GM23338 (cell line): Measurements from ENCODE around the gene TSPEAR. TPM values are rescaled to one million over a fixed set of nuclear protein-coding genes. Genes with fewer than 3 reads are reported as not detected.

Experiments
- ATAC-seq: fragments of 200-7000 bp; cut with Tn5 transposase; 3 replicates; pipeline ENCODE4 v1.9.1; 2020
- DNase-seq: peaks from one replicate; pipeline ENCODE4 v3.0.0-alpha.2; 2015; ENCODE audit warnings: low spot score
- H2AFZ ChIP-seq: fragments of 200-600 bp; sonication (generic); 2 replicates; pipeline ENCODE4 v1.8.0; 2016; ENCODE audit warnings: antibody characterized with exemption, mild to moderate bottlenecking, moderate library complexity
- H3F3A ChIP-seq: fragments of 200-600 bp; sonication (generic); replicated peaks from 2 replicates; pipeline ENCODE4 v1.8.0; 2017; ENCODE audit warnings: antibody characterized with exemption, mixed run types, low read depth
- H3K27ac ChIP-seq: fragments of 200-600 bp; sonication (generic); 2 replicates; pipeline ENCODE4 v1.6.1; 2016; ENCODE audit warnings: low read depth
- H3K27me3 ChIP-seq: fragments of 200-600 bp; sonication (generic); 2 replicates; pipeline ENCODE4 v1.8.0; 2016; ENCODE audit warnings: mild to moderate bottlenecking, mixed run types, moderate library complexity; ENCODE audit not compliant: insufficient read depth
- H3K36me3 ChIP-seq: fragments of 200-600 bp; sonication (generic); 2 replicates; pipeline ENCODE4 v1.8.0; 2016; ENCODE audit warnings: mild to moderate bottlenecking; ENCODE audit not compliant: insufficient read depth
- H3K4me1 ChIP-seq: fragments of 200-600 bp; sonication (generic); 2 replicates; pipeline ENCODE4 v1.8.0; 2016; ENCODE audit warnings: mild to moderate bottlenecking, moderate library complexity; ENCODE audit not compliant: insufficient read depth
- H3K4me2 ChIP-seq: fragments of 200-600 bp; sonication (generic); 2 replicates; pipeline ENCODE4 v1.7.1; 2017; ENCODE audit warnings: mixed run types
- H3K4me3 ChIP-seq: fragments of 200-600 bp; sonication (generic); 2 replicates; pipeline ENCODE4 v1.6.1; 2016; ENCODE audit warnings: mixed run types
- H3K79me2 ChIP-seq: fragments of 200-600 bp; sonication (generic); replicated peaks from 2 replicates; pipeline ENCODE4 v1.8.0; 2017; ENCODE audit warnings: mild to moderate bottlenecking; ENCODE audit not compliant: insufficient read depth
- H3K9me2 ChIP-seq: fragments of 200-600 bp; sonication (generic); 2 replicates; pipeline ENCODE4 v1.8.0; 2017; ENCODE audit not compliant: insufficient read depth
- H4K20me1 ChIP-seq: fragments of 200-600 bp; sonication (generic); replicated peaks from 2 replicates; pipeline ENCODE4 v1.8.0; 2017; ENCODE audit warnings: mild to moderate bottlenecking; ENCODE audit not compliant: insufficient read depth
- H3K27ac Mint-ChIP-seq: 2 replicates; pipeline ENCODE4 v1.8.0; 2020; ENCODE audit warnings: inconsistent platforms, mild to moderate bottlenecking, moderate library complexity, mixed read lengths
- H3K27me3 Mint-ChIP-seq: 3 replicates; pipeline ENCODE4 v1.8.0; 2022; ENCODE audit warnings: low read depth, mild to moderate bottlenecking, moderate library complexity, mixed read lengths, inconsistent platforms; ENCODE audit not compliant: insufficient read depth, poor library complexity
- H3K36me3 Mint-ChIP-seq: 3 replicates; pipeline ENCODE4 v1.8.0; 2021; ENCODE audit warnings: low read depth, mild to moderate bottlenecking, inconsistent platforms, moderate library complexity, mixed read lengths
- H3K4me1 Mint-ChIP-seq: 3 replicates; pipeline ENCODE4 v1.8.0; 2020; ENCODE audit warnings: mild to moderate bottlenecking, inconsistent platforms, mixed read lengths
- H3K4me3 Mint-ChIP-seq: 3 replicates; pipeline ENCODE4 v1.8.0; 2021; ENCODE audit warnings: moderate library complexity, mild to moderate bottlenecking, inconsistent platforms, mixed read lengths
- H3K9me3 Mint-ChIP-seq: 3 replicates; pipeline ENCODE4 v1.8.0; 2020; ENCODE audit warnings: moderate library complexity, mild to moderate bottlenecking, inconsistent platforms, mixed read lengths
- CREB1 ChIP-seq: fragments of 250-450 bp; sonication (Bioruptor Pico); IDR thresholded peaks from 2 replicates; pipeline ENCODE4 v1.5.0; 2020; ENCODE audit warnings: low read depth, mild to moderate bottlenecking, moderate library complexity
- EZH2phosphoT487 ChIP-seq: fragments of 200-600 bp; sonication (generic); IDR thresholded peaks from one replicate; pipeline ENCODE4 v1.8.1; 2018; ENCODE audit warnings: antibody characterized with exemption; ENCODE audit not compliant: unreplicated experiment
- NANOG ChIP-seq: IDR thresholded peaks from 2 replicates; pipeline ENCODE4 v1.6.1; 2016; ENCODE audit warnings: antibody characterized with exemption, borderline replicate concordance
- POLR2AphosphoS5 ChIP-seq: IDR thresholded peaks from 2 replicates; pipeline ENCODE4 v1.6.1; 2016; ENCODE audit warnings: antibody characterized with exemption, low read depth
- STAT1 ChIP-seq: IDR thresholded peaks from one replicate; pipeline ENCODE4 v1.6.1; 2016; ENCODE audit warnings: antibody characterized with exemption; ENCODE audit not compliant: unreplicated experiment
- ZNF114 ChIP-seq: fragments of 250-450 bp; sonication (Bioruptor Pico); IDR thresholded peaks from 2 replicates; pipeline ENCODE4 v1.5.0; 2020; ENCODE audit warnings: mild to moderate bottlenecking, moderate library complexity
- ZNF331 ChIP-seq: fragments of 250-450 bp; sonication (Bioruptor Pico); IDR thresholded peaks from 2 replicates; pipeline ENCODE4 v1.5.0; 2020; ENCODE audit warnings: low read depth, mild to moderate bottlenecking, moderate library complexity
- polyA plus RNA-seq: library from polyadenylated mRNA; unstranded; fragments of >200 nt; fragmentation: Nextera tagmentation; extraction: Ambion mirVana; gene quantifications from 2 replicates; pipeline ENCODE4 v1.2.1, GENCODE V29; 2016
- total RNA-seq: library from RNA; depleted of rRNA; stranded (reverse); fragments of >200 nt; shearing (Covaris generic); gene quantifications from 2 replicates; pipeline ENCODE4 v1.2.3, GENCODE V29; 2014
- TF ChIP-seq, protein P1 (sequence below): IDR thresholded peaks from 2 replicates; pipeline ENCODE4 v1.6.1; 2016; ENCODE audit warnings: antibody characterized with exemption
- TF ChIP-seq, protein P2 (sequence below): IDR thresholded peaks from one replicate; pipeline ENCODE4 v1.6.1; 2018; ENCODE audit warnings: antibody characterized with exemption; ENCODE audit not compliant: unreplicated experiment
- TF ChIP-seq, protein P3 (sequence below), 2 experiments: fragments of 200-600 bp in 1 of 2; sonication (generic) in 1 of 2; conservative IDR thresholded peaks; 2 replicates each; pipeline versions ENCODE4 v1.5.1 to v1.6.1; 2016 to 2017; ENCODE audit warnings: antibody characterized with exemption in 2 of 2, low read depth in 2 of 2, mild to moderate bottlenecking in 2 of 2, moderate library complexity in 1 of 2
- TF ChIP-seq, protein P4 (sequence below): fragments of 250-450 bp; sonication (Bioruptor Pico); IDR thresholded peaks from 2 replicates; pipeline ENCODE4 v1.5.0; 2020; ENCODE audit warnings: mild to moderate bottlenecking, moderate library complexity

The TSPEAR gene
- total and polyA plus RNA-seq, 2 experiments from 2014 or later: 0.35 to 0.92 TPM

DNA sequence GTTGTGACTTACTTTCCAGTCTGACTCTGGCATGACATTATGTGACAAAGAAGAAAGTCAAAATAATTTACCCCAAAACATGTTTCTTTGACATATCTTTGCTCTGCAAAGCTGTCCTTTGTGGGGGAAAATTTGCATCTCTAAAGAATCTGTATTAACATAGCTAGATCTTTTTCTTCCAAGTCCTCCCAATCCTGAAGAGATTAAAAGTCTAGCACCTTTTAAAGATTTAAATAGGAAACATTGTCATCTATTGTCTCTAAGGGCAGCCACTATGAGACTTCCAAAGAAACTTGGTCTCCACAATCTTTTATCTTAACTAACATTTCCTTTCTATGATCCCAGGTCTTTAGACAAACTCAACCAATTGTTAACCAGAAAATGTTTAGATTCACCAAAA lies 240.0 kb downstream of the TSPEAR start (continued):
- TF ChIP-seq, protein P1, sequence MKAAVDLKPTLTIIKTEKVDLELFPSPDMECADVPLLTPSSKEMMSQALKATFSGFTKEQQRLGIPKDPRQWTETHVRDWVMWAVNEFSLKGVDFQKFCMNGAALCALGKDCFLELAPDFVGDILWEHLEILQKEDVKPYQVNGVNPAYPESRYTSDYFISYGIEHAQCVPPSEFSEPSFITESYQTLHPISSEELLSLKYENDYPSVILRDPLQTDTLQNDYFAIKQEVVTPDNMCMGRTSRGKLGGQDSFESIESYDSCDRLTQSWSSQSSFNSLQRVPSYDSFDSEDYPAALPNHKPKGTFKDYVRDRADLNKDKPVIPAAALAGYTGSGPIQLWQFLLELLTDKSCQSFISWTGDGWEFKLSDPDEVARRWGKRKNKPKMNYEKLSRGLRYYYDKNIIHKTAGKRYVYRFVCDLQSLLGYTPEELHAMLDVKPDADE: no peak
- TF ChIP-seq POLR2AphosphoS5: no peak
- no peak for TF ChIP-seq CREB1 (CRISPR knock-in tag)
- TF ChIP-seq ZNF331: no peak

DNA sequence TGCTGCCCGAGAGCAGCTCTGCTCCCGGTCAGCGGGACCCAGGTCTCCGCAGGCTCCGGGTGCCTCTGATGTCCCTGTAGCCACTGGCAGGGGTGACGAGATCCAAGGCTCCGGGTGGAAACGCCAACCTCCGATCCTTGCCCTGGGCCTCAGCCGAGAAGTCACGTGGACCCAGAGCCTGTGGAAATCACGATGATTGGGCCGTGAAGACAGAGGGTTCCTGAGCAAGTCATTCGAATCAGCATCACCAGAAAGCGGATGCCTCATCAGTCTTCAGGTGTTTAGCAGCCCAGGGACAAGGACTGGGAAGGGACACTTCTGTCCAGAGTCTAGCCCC lies 243.5 kb downstream of the TSPEAR start:
- H3K9me3 Mint-ChIP-seq: no peaks in the 10 kb centered on the region; the same call in 2 of the 3 replicates
- Histone ChIP-seq H3K4me2 (no peak overlapping the region), H3F3A (no peaks in the 10 kb centered on the region), H4K20me1 (no peaks in the 10 kb centered on the region), H3K4me1 (no peaks in the 10 kb centered on the region; the same call in 1 of the 2 replicates), H3K27ac (no peak overlapping the region), H3K9me2 (0 out of 2 replicates have a peak, but pooled peaks cover 4% of the 10 kb centered on the region), H3K4me3 (no peak overlapping the region), H2AFZ (no peak overlapping the region), H3K36me3 (no peaks in the 10 kb centered on the region), H3K79me2 (no peaks in the 10 kb centered on the region), H3K27me3 (no peaks in the 10 kb centered on the region)
- no peaks in the 10 kb centered on the region; the same call in 2 of the 3 replicates for H3K36me3 Mint-ChIP-seq
- TF ChIP-seq EZH2phosphoT487 (no peak), STAT1 (no peak), NANOG (no peak), ZNF114 (CRISPR knock-in tag) (no peak), CREB1 (CRISPR knock-in tag) (no peak), ZNF331 (no peak), POLR2AphosphoS5 (no peak)
- TF ChIP-seq, protein P2, sequence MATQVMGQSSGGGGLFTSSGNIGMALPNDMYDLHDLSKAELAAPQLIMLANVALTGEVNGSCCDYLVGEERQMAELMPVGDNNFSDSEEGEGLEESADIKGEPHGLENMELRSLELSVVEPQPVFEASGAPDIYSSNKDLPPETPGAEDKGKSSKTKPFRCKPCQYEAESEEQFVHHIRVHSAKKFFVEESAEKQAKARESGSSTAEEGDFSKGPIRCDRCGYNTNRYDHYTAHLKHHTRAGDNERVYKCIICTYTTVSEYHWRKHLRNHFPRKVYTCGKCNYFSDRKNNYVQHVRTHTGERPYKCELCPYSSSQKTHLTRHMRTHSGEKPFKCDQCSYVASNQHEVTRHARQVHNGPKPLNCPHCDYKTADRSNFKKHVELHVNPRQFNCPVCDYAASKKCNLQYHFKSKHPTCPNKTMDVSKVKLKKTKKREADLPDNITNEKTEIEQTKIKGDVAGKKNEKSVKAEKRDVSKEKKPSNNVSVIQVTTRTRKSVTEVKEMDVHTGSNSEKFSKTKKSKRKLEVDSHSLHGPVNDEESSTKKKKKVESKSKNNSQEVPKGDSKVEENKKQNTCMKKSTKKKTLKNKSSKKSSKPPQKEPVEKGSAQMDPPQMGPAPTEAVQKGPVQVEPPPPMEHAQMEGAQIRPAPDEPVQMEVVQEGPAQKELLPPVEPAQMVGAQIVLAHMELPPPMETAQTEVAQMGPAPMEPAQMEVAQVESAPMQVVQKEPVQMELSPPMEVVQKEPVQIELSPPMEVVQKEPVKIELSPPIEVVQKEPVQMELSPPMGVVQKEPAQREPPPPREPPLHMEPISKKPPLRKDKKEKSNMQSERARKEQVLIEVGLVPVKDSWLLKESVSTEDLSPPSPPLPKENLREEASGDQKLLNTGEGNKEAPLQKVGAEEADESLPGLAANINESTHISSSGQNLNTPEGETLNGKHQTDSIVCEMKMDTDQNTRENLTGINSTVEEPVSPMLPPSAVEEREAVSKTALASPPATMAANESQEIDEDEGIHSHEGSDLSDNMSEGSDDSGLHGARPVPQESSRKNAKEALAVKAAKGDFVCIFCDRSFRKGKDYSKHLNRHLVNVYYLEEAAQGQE: no peak
- TF ChIP-seq, protein P3, sequence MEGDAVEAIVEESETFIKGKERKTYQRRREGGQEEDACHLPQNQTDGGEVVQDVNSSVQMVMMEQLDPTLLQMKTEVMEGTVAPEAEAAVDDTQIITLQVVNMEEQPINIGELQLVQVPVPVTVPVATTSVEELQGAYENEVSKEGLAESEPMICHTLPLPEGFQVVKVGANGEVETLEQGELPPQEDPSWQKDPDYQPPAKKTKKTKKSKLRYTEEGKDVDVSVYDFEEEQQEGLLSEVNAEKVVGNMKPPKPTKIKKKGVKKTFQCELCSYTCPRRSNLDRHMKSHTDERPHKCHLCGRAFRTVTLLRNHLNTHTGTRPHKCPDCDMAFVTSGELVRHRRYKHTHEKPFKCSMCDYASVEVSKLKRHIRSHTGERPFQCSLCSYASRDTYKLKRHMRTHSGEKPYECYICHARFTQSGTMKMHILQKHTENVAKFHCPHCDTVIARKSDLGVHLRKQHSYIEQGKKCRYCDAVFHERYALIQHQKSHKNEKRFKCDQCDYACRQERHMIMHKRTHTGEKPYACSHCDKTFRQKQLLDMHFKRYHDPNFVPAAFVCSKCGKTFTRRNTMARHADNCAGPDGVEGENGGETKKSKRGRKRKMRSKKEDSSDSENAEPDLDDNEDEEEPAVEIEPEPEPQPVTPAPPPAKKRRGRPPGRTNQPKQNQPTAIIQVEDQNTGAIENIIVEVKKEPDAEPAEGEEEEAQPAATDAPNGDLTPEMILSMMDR (conservative IDR thresholded peaks at IDR 0.05; ENCODE audit: low read depth in 2 of 2): no peak
- TF ChIP-seq, protein P4, sequence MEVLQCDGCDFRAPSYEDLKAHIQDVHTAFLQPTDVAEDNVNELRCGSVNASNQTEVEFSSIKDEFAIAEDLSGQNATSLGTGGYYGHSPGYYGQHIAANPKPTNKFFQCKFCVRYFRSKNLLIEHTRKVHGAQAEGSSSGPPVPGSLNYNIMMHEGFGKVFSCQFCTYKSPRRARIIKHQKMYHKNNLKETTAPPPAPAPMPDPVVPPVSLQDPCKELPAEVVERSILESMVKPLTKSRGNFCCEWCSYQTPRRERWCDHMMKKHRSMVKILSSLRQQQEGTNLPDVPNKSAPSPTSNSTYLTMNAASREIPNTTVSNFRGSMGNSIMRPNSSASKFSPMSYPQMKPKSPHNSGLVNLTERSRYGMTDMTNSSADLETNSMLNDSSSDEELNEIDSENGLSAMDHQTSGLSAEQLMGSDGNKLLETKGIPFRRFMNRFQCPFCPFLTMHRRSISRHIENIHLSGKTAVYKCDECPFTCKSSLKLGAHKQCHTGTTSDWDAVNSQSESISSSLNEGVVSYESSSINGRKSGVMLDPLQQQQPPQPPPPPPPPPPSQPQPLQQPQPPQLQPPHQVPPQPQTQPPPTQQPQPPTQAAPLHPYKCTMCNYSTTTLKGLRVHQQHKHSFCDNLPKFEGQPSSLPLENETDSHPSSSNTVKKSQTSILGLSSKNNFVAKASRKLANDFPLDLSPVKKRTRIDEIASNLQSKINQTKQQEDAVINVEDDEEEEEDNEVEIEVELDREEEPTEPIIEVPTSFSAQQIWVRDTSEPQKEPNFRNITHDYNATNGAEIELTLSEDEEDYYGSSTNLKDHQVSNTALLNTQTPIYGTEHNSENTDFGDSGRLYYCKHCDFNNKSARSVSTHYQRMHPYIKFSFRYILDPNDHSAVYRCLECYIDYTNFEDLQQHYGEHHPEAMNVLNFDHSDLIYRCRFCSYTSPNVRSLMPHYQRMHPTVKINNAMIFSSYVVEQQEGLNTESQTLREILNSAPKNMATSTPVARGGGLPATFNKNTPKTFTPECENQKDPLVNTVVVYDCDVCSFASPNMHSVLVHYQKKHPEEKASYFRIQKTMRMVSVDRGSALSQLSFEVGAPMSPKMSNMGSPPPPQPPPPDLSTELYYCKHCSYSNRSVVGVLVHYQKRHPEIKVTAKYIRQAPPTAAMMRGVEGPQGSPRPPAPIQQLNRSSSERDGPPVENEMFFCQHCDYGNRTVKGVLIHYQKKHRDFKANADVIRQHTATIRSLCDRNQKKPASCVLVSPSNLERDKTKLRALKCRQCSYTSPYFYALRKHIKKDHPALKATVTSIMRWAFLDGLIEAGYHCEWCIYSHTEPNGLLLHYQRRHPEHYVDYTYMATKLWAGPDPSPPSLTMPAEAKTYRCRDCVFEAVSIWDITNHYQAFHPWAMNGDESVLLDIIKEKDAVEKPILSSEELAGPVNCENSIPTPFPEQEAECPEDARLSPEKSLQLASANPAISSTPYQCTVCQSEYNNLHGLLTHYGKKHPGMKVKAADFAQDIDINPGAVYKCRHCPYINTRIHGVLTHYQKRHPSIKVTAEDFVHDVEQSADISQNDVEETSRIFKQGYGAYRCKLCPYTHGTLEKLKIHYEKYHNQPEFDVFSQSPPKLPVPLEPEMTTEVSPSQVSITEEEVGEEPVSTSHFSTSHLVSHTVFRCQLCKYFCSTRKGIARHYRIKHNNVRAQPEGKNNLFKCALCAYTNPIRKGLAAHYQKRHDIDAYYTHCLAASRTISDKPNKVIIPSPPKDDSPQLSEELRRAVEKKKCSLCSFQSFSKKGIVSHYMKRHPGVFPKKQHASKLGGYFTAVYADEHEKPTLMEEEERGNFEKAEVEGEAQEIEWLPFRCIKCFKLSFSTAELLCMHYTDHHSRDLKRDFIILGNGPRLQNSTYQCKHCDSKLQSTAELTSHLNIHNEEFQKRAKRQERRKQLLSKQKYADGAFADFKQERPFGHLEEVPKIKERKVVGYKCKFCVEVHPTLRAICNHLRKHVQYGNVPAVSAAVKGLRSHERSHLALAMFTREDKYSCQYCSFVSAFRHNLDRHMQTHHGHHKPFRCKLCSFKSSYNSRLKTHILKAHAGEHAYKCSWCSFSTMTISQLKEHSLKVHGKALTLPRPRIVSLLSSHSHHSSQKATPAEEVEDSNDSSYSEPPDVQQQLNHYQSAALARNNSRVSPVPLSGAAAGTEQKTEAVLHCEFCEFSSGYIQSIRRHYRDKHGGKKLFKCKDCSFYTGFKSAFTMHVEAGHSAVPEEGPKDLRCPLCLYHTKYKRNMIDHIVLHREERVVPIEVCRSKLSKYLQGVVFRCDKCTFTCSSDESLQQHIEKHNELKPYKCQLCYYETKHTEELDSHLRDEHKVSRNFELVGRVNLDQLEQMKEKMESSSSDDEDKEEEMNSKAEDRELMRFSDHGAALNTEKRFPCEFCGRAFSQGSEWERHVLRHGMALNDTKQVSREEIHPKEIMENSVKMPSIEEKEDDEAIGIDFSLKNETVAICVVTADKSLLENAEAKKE (CRISPR knock-in tag): no peak
- no peak overlapping the region for H3K4me3 Mint-ChIP-seq
- H3K4me1 Mint-ChIP-seq: peaks cover 16% of the 10 kb centered on the region
- peaks cover 6% of the 10 kb centered on the region for H3K27me3 Mint-ChIP-seq
- ATAC-seq (no peak), DNase-seq (no peak)
- no peak overlapping the region for H3K27ac Mint-ChIP-seq
